HepG2 (cell line): ENCODE measurements around the gene KRTAP10-2. TPM values are rescaled to one million over a fixed set of nuclear protein-coding genes. Genes with fewer than 3 reads are reported as not detected.

Experiments
- ADNP ChIP-seq: sonication (generic); formaldehyde crosslinking; IDR thresholded peaks from 2 replicates; pipeline ENCODE4 v1.4.0; 2020; ENCODE audit warnings: missing genetic modification reagents
- LCORL ChIP-seq, 2 experiments: fragments of 450-650 bp in 1 of 2; sonication (generic) in 1 of 2; formaldehyde crosslinking in 1 of 2; IDR thresholded peaks; 2 replicates each; pipeline versions ENCODE4 v1.5.0 to v1.6.1; 2017 to 2020; ENCODE audit warnings: antibody characterized with exemption in 1 of 2, missing genetic modification reagents in 1 of 2
- NFYC ChIP-seq: IDR thresholded peaks from 2 replicates; pipeline ENCODE4 v1.6.1; 2016; ENCODE audit warnings: missing genetic modification reagents, missing compliant biosample characterization
- PHF5A ChIP-seq: IDR thresholded peaks from one replicate; pipeline ENCODE4 v1.6.1; 2018; ENCODE audit warnings: low read depth, missing genetic modification reagents; ENCODE audit not compliant: unreplicated experiment
- PREB ChIP-seq: sonication (generic); formaldehyde crosslinking; IDR thresholded peaks from 2 replicates; pipeline ENCODE4 v1.4.0; 2020; ENCODE audit warnings: missing genetic modification reagents
- STAT6 ChIP-seq: sonication (generic); formaldehyde crosslinking; IDR thresholded peaks from 2 replicates; pipeline ENCODE4 v1.4.0; 2020; ENCODE audit warnings: missing genetic modification reagents, mild to moderate bottlenecking, borderline replicate concordance
- YY1 ChIP-seq: IDR thresholded peaks from 2 replicates; pipeline ENCODE4 v1.6.1; 2011; ENCODE audit warnings: low read length, low read depth, moderate library complexity, mild to moderate bottlenecking; ENCODE audit not compliant: insufficient read depth, insufficient replicate concordance
- ZFP90 ChIP-seq: sonication (generic); formaldehyde crosslinking; IDR thresholded peaks from 2 replicates; pipeline ENCODE4 v1.8.0; 2022; ENCODE audit warnings: missing genetic modification reagents, mild to moderate bottlenecking, inconsistent platforms, borderline replicate concordance
- ZNF280D ChIP-seq: sonication (generic); formaldehyde crosslinking; IDR thresholded peaks from 2 replicates; pipeline ENCODE4 v1.5.1; 2020; ENCODE audit warnings: mild to moderate bottlenecking, missing genetic modification reagents
- ZNF609 ChIP-seq: sonication (generic); formaldehyde crosslinking; IDR thresholded peaks from 2 replicates; pipeline ENCODE4 v1.4.0; 2020; ENCODE audit warnings: mild to moderate bottlenecking, missing genetic modification reagents, borderline replicate concordance
- ZNF816 ChIP-seq: sonication (generic); formaldehyde crosslinking; IDR thresholded peaks from 2 replicates; pipeline ENCODE4 v1.8.0; 2022; ENCODE audit warnings: missing genetic modification reagents, mild to moderate bottlenecking, borderline replicate concordance
- ZNF83 ChIP-seq: sonication (generic); formaldehyde crosslinking; IDR thresholded peaks from 2 replicates; pipeline ENCODE4 v1.4.0; 2020; ENCODE audit warnings: missing genetic modification reagents, mild to moderate bottlenecking, borderline replicate concordance
- polyA plus RNA-seq, 8 experiments: library from polyadenylated mRNA; depleted of rRNA in 3 of 8; stranded (reverse) in 7 of 8; unstranded in 1 of 8; fragments of >200 nt; fragmentation: Illumina TruSeq in 4 of 8; extraction: Trizol in 4 of 8; gene quantifications; 2 replicates each; pipeline versions ENCODE4 v1.2.1 to v1.2.3, GENCODE V29; 2011 to 2016; ENCODE audit warnings: low read depth in 4 of 8, missing spikeins in 1 of 8, mixed read lengths in 1 of 8; ENCODE audit not compliant: insufficient read depth in 1 of 8
- total RNA-seq, 5 experiments: library from RNA; depleted of rRNA; stranded (reverse); fragments of >200 nt; fragmentation: Illumina TruSeq; extraction: Trizol; gene quantifications; 2 replicates each; pipeline ENCODE4 v1.2.3, GENCODE V29; 2016; ENCODE audit warnings: low read depth in 1 of 5

KRTAP10-2 gene
- total and polyA plus RNA-seq, 2 of the 13 experiments (the other 11 are each of a cell fraction or from before 2014, with no cell fraction given) = not detected

- peak; percentile 64; the same call in 1 of the 2 replicates for TF ChIP-seq STAT6 (CRISPR knock-in tag)
- peak; percentile 30; the same call in 1 of the 2 replicates for TF ChIP-seq NFYC (CRISPR knock-in tag)
- TF ChIP-seq ADNP (CRISPR knock-in tag) = no peak
- 0 out of 2 replicates have a peak, but pooled peaks have one; percentile 24 for TF ChIP-seq ZFP90 (CRISPR knock-in tag)
- TF ChIP-seq ZNF83 (CRISPR knock-in tag) = 0 out of 2 replicates have a peak, but pooled peaks have one; percentile 36
- no peak for TF ChIP-seq LCORL (IDR thresholded peaks at IDR 0.05)
- TF ChIP-seq LCORL (CRISPR knock-in tag; IDR thresholded peaks at IDR 0.05) = peak; percentile 89
- TF ChIP-seq PREB (CRISPR knock-in tag) = no peak
- TF ChIP-seq ZNF609 (CRISPR knock-in tag) = peak; percentile 81; the same call in 1 of the 2 replicates
- TF ChIP-seq YY1 = peak; percentile 8
- peak; percentile 80; the same call in 1 of the 2 replicates for TF ChIP-seq ZNF816 (CRISPR knock-in tag)
- 0 out of 2 replicates have a peak, but pooled peaks have one; percentile 51 for TF ChIP-seq ZNF280D (CRISPR knock-in tag)
- TF ChIP-seq PHF5A (CRISPR knock-in tag) = no peak
Observed at GRCh38 chr21:44593598-44594405, 42.5 kb upstream of the KRTAP10-2 start (continued).
